Heart left ventricle (tissue), 13 donors: ENCODE results near the gene LTBP2.

ENCODE experiments used
- CTCF ChIP-seq, 12 donors: fragments of 200-600 bp; sonication (generic) in 4 of 12; IDR thresholded peaks; one replicate each; pipeline versions ENCODE4 v1.5.0 to v1.8.0; 2018 to 2022; ENCODE audit warnings: antibody characterized with exemption in 12 of 12, mild to moderate bottlenecking in 5 of 12
- POLR2A ChIP-seq, 2 donors: fragments of 450-650 bp; IDR thresholded peaks; one replicate each; pipeline ENCODE4 v1.6.1; 2017; ENCODE audit warnings: antibody characterized with exemption in 2 of 2, mild to moderate bottlenecking in 2 of 2, moderate library complexity in 2 of 2
- donor health status: ischemic (EF 13 %, LVEDD 7.1; RV severe dilation, severe dysfunction).
- donor health status: DM: no; HTN: yes; CAD: no.
- donor health status: DM: no; HTN: no; CAD: no.
- donor health status: ischemic (EF 25% LVEDD 6.9; RV normal size, moderate dysfunction).
- donor health status: ischemic (EF 25% LVEDD 5.7; RV mildly dilated, moderate dysfunction).
- donor health status: ischemic (EF 35%, LVEDD 5.7; RV mildly dilated, moderate dysfunction).
- donor health status: nonischemic (EF 11% LVEDD 7.7; RV severe dilation, severe dysfunction).
- donor health status: DM: yes; HTN: yes; CAD: no.
- donor health status: PGD.
- donor health status: ischemic (EF 29% LVEDD 5.4; RV normal size, mild dysfunction).
- donor health status: nonischemic (EF 23%, LVEDD 6.1; RV moderate dilation, normal function).

DNA sequence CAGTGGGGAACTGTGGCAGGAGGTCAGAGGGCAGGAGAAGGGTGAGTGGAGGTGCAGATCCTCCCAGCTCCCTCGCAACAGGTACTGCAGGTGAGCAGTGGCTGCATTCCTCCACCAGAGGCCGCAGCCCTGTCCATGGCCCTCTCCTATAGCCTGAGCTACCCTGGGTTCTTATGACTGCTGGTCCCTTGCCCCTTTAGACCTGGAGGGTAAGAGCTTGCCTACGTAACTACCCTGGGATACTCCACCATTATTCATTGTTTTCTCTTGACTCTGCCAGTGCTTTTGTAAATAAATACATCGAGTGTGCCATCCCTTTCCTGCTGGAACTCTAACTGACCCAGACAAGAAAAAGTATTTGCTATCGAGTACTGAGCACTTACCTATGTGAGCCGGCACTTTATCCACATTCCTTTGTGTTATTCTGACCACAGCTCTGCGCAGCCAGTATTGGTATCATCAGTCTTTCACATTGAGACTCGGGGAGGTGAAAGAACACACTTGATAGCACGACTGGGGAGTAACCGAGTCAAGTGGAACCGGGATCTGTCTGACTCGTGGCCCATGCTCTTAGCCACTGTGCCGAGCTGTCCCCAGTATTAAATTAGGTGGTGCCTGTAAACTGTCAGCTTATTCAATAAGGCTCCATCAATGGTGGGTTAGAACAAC is 38.5 kb downstream of the LTBP2 start:
- no peak for TF ChIP-seq CTCF (IDR thresholded peaks at IDR 0.05)
- no peak for TF ChIP-seq POLR2A (IDR thresholded peaks at IDR 0.05)
